Measurements from ENCODE around the gene LPCAT2.

GRCh38 chr16:55462241-55462640 is 46.6 kb upstream of the LPCAT2 start:
- TF ChIP-seq, protein P1, sequence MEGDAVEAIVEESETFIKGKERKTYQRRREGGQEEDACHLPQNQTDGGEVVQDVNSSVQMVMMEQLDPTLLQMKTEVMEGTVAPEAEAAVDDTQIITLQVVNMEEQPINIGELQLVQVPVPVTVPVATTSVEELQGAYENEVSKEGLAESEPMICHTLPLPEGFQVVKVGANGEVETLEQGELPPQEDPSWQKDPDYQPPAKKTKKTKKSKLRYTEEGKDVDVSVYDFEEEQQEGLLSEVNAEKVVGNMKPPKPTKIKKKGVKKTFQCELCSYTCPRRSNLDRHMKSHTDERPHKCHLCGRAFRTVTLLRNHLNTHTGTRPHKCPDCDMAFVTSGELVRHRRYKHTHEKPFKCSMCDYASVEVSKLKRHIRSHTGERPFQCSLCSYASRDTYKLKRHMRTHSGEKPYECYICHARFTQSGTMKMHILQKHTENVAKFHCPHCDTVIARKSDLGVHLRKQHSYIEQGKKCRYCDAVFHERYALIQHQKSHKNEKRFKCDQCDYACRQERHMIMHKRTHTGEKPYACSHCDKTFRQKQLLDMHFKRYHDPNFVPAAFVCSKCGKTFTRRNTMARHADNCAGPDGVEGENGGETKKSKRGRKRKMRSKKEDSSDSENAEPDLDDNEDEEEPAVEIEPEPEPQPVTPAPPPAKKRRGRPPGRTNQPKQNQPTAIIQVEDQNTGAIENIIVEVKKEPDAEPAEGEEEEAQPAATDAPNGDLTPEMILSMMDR (conservative IDR thresholded peaks at IDR 0.05; ENCODE audit: low read depth in 2 of 2) = no peak
- TF ChIP-seq EZH2phosphoT487 (IDR thresholded peaks at IDR 0.05; ENCODE audit: unreplicated experiment) = no peak
- TF ChIP-seq STAT1 (IDR thresholded peaks at IDR 0.05; ENCODE audit: unreplicated experiment) = no peak
- TF ChIP-seq, protein P2, sequence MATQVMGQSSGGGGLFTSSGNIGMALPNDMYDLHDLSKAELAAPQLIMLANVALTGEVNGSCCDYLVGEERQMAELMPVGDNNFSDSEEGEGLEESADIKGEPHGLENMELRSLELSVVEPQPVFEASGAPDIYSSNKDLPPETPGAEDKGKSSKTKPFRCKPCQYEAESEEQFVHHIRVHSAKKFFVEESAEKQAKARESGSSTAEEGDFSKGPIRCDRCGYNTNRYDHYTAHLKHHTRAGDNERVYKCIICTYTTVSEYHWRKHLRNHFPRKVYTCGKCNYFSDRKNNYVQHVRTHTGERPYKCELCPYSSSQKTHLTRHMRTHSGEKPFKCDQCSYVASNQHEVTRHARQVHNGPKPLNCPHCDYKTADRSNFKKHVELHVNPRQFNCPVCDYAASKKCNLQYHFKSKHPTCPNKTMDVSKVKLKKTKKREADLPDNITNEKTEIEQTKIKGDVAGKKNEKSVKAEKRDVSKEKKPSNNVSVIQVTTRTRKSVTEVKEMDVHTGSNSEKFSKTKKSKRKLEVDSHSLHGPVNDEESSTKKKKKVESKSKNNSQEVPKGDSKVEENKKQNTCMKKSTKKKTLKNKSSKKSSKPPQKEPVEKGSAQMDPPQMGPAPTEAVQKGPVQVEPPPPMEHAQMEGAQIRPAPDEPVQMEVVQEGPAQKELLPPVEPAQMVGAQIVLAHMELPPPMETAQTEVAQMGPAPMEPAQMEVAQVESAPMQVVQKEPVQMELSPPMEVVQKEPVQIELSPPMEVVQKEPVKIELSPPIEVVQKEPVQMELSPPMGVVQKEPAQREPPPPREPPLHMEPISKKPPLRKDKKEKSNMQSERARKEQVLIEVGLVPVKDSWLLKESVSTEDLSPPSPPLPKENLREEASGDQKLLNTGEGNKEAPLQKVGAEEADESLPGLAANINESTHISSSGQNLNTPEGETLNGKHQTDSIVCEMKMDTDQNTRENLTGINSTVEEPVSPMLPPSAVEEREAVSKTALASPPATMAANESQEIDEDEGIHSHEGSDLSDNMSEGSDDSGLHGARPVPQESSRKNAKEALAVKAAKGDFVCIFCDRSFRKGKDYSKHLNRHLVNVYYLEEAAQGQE (IDR thresholded peaks at IDR 0.05; ENCODE audit: unreplicated experiment) = no peak
- TF ChIP-seq POLR2AphosphoS5 (IDR thresholded peaks at IDR 0.05; ENCODE audit: low read depth) = no peak
- no peak for TF ChIP-seq JUNB (IDR thresholded peaks at IDR 0.05; ENCODE audit: unreplicated experiment)
- TF ChIP-seq EZH2 (IDR thresholded peaks at IDR 0.05; ENCODE audit: low read depth, unreplicated experiment) = no peak
- no peak for TF ChIP-seq CREB1 (CRISPR knock-in tag; IDR thresholded peaks at IDR 0.05; ENCODE audit: low read depth)
